ENCODE results near the gene MANBA. TPM values are rescaled to one million over a fixed set of nuclear protein-coding genes. Genes with fewer than 3 reads are reported as not detected.

MANBA gene
- total RNA-seq, 2 experiments from 2014 or later = 9.8 to 11.0 TPM

DNA sequence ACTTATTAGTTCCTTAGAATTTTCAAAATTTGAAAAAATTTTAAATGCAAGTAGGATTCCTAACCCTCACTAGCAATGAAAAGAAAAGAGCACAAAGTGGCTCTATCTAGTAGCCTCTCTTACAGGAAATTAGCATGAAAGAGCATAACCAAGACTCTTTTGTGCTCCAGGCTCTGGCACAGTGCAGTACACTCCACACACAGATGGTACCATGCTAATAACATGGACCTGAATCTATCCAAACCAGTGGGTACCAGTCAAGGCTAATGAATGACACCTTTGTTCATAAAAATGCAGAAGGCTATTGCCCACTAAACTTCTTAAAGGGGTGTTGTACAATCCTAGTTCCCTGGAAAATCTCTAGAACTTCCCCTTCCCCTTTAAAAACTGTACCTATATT is 119.0 kb downstream of the MANBA start:
- no peak for DNase-seq
- intact Hi-C loops (cut with micrococcal nuclease) = no loop called here
- H3K9me3 Mint-ChIP-seq = no peaks in the 10 kb centered on the region
- H3K27ac Mint-ChIP-seq = no peak overlapping the region
- no peaks in the 10 kb centered on the region for H3K27me3 Mint-ChIP-seq (ENCODE audit: low read depth)
- CTCF ChIA-PET = no interaction called here
- no peak overlapping the region for H3K4me3 Mint-ChIP-seq
- H3K36me3 Mint-ChIP-seq (ENCODE audit: low read depth) = peaks cover 9% of the 10 kb centered on the region
- peaks cover 40% of the 10 kb centered on the region for H3K4me1 Mint-ChIP-seq (ENCODE audit: low read depth)

- Mint-ChIP-seq H3K36me3 (ENCODE audit: low read depth) (peaks cover 9% of the 10 kb centered on the region), H3K27me3 (ENCODE audit: low read depth) (no peaks in the 10 kb centered on the region), H3K4me3 (no peak overlapping the region), H3K27ac (no peak overlapping the region), H3K4me1 (ENCODE audit: low read depth) (peaks cover 33% of the 10 kb centered on the region), H3K9me3 (no peaks in the 10 kb centered on the region)
- DNase-seq = no peak
- intact Hi-C loops (cut with micrococcal nuclease) = no loop called here
- CTCF ChIA-PET = interaction anchor here (1.0 kb wide), 1 partner anchor 367 kb away, joined by 3 read pairs; no protein-coding TSS in a partner anchor
Observed at GRCh38 chr4:102640669-102641068, 120.1 kb downstream of the MANBA start.

GRCh38 chr4:102639598-102639997 is 121.2 kb downstream of the MANBA start:
- Mint-ChIP-seq H3K36me3 (ENCODE audit: low read depth) (peaks cover 9% of the 10 kb centered on the region), H3K4me1 (ENCODE audit: low read depth) (peaks cover 33% of the 10 kb centered on the region), H3K4me3 (peak overlapping the region; percentile 75), H3K9me3 (no peaks in the 10 kb centered on the region), H3K27ac (peak overlapping the region; percentile 77), H3K27me3 (ENCODE audit: low read depth) (no peaks in the 10 kb centered on the region)
- peak; percentile 61 for DNase-seq
- CTCF ChIA-PET = no interaction called here
- intact Hi-C loops (cut with micrococcal nuclease) = no loop called here

DNA sequence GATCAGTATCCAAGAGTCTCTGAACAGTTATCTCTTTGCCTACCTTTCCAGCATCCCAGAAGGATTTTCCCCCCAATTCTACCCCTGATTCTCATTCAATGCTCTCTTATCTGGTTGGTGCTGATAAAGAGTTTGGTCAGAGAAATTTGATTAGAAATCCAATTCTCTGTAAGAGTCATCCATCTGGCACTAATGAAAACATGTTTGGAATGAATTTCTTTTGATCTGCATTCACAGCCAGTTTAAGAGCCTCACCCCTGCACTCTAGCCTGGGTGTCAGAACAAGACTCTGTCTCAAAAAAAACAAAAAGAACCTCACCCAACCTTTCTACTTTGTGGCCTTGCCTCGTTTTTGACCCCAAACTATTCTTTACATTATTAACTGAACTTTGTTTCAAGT is 122.1 kb downstream of the MANBA start:
- DNase-seq = no peak
- no peak overlapping the region for H3K4me3 Mint-ChIP-seq
- no peaks in the 10 kb centered on the region for H3K9me3 Mint-ChIP-seq
- no peak overlapping the region for H3K27ac Mint-ChIP-seq
- intact Hi-C loops (cut with micrococcal nuclease) = no loop called here
- CTCF ChIA-PET = no interaction called here
- peaks cover 33% of the 10 kb centered on the region for H3K4me1 Mint-ChIP-seq (ENCODE audit: low read depth)
- H3K36me3 Mint-ChIP-seq (ENCODE audit: low read depth) = peaks cover 6% of the 10 kb centered on the region
- H3K27me3 Mint-ChIP-seq (ENCODE audit: low read depth) = no peaks in the 10 kb centered on the region

- peaks cover 6% of the 10 kb centered on the region for H3K36me3 Mint-ChIP-seq (ENCODE audit: low read depth)
- CTCF ChIA-PET = interaction anchor here (0.7 to 1.4 kb wide), 2 partner anchors 10 to 26 kb away, joined by 3 read pairs; no protein-coding TSS in a partner anchor
- no peaks in the 10 kb centered on the region for H3K9me3 Mint-ChIP-seq
- H3K4me1 Mint-ChIP-seq (ENCODE audit: low read depth) = peaks cover 34% of the 10 kb centered on the region
- intact Hi-C loops (cut with micrococcal nuclease) = no loop called here
- H3K27ac Mint-ChIP-seq = no peak overlapping the region
- DNase-seq = no peak
- H3K4me3 Mint-ChIP-seq = no peak overlapping the region
- no peaks in the 10 kb centered on the region for H3K27me3 Mint-ChIP-seq (ENCODE audit: low read depth)
Observed at GRCh38 chr4:102637391-102637790, 123.4 kb downstream of the MANBA start.

DNA sequence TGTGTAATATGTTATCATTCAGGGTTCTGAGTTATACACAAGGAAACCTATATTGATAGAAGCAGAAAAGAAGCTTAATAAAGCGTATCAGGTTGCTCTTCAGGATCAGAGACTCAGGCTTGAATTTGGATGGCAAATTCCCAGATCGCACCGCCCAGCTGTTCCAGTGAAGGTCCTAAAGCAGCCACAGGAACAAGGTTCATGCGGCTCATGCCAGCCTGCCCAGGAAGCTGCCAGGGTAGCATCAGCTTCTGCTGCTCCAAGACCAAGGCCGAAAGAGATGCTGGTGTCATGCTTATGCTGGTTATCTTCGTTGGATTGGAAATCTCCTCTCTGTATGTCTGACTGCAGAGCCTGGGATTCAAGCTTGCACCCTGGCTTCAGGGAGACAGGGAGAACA is 127.7 kb downstream of the MANBA start:
- no peak for DNase-seq
- Mint-ChIP-seq H3K27ac (no peak overlapping the region), H3K27me3 (ENCODE audit: low read depth) (no peaks in the 10 kb centered on the region), H3K4me1 (ENCODE audit: low read depth) (peaks cover 52% of the 10 kb centered on the region), H3K4me3 (no peak overlapping the region), H3K9me3 (no peaks in the 10 kb centered on the region), H3K36me3 (ENCODE audit: low read depth) (peaks cover 7% of the 10 kb centered on the region)
- intact Hi-C loops (cut with micrococcal nuclease) = no loop called here
- CTCF ChIA-PET = interaction anchor here (1.3 kb wide), 1 partner anchor 185 kb away, joined by 3 read pairs; no protein-coding TSS in a partner anchor

GRCh38 chr4:102632241-102633065 is 128.3 kb downstream of the MANBA start:
- Mint-ChIP-seq H3K4me3 (no peak overlapping the region), H3K36me3 (ENCODE audit: low read depth) (peaks cover 7% of the 10 kb centered on the region), H3K27ac (no peak overlapping the region), H3K9me3 (no peaks in the 10 kb centered on the region), H3K27me3 (ENCODE audit: low read depth) (no peaks in the 10 kb centered on the region), H3K4me1 (ENCODE audit: low read depth) (peaks cover 52% of the 10 kb centered on the region)
- intact Hi-C loops (cut with micrococcal nuclease) = no loop called here
- no peak for DNase-seq
- CTCF ChIA-PET = interaction anchor here (0.6 to 1.3 kb wide), 2 partner anchors 128 to 184 kb away, joined by 3 to 5 read pairs; no protein-coding TSS in a partner anchor

- DNase-seq = no peak
- H3K36me3 Mint-ChIP-seq (ENCODE audit: low read depth) = peaks cover 7% of the 10 kb centered on the region
- H3K27me3 Mint-ChIP-seq (ENCODE audit: low read depth) = no peaks in the 10 kb centered on the region
- CTCF ChIA-PET = interaction anchor here (1.0 kb wide), 1 partner anchor 376 kb away, joined by 3 read pairs; no protein-coding TSS in a partner anchor
- no peak overlapping the region for H3K27ac Mint-ChIP-seq
- intact Hi-C loops (cut with micrococcal nuclease) = loop anchor here (2.0 kb wide), 1 partner anchor 237 kb away; the partner anchor contains the start of gene CISD2
- no peaks in the 10 kb centered on the region for H3K9me3 Mint-ChIP-seq
- H3K4me3 Mint-ChIP-seq = no peak overlapping the region
- H3K4me1 Mint-ChIP-seq (ENCODE audit: low read depth) = peaks cover 58% of the 10 kb centered on the region
Observed at GRCh38 chr4:102631616-102632015, 129.2 kb downstream of the MANBA start.

- no peaks in the 10 kb centered on the region for H3K27me3 Mint-ChIP-seq (ENCODE audit: low read depth)
- peaks cover 70% of the 10 kb centered on the region for H3K4me1 Mint-ChIP-seq (ENCODE audit: low read depth)
- peak; percentile 53 for DNase-seq
- no peak overlapping the region for H3K4me3 Mint-ChIP-seq
- CTCF ChIA-PET = interaction anchor here (1.1 kb wide), 1 partner anchor 11 kb away, joined by 3 read pairs; no protein-coding TSS in a partner anchor
- H3K9me3 Mint-ChIP-seq = no peaks in the 10 kb centered on the region
- H3K27ac Mint-ChIP-seq = no peak overlapping the region
- intact Hi-C loops (cut with micrococcal nuclease) = loop anchor here (1.0 to 10.0 kb wide), 4 partner anchors 131 to 1305 kb away; partner anchors contain the start of genes CISD2, MANBA and SLC9B2
- H3K36me3 Mint-ChIP-seq (ENCODE audit: low read depth) = peaks cover 7% of the 10 kb centered on the region
Observed at GRCh38 chr4:102629673-102630072, 131.1 kb downstream of the MANBA start.

DNA sequence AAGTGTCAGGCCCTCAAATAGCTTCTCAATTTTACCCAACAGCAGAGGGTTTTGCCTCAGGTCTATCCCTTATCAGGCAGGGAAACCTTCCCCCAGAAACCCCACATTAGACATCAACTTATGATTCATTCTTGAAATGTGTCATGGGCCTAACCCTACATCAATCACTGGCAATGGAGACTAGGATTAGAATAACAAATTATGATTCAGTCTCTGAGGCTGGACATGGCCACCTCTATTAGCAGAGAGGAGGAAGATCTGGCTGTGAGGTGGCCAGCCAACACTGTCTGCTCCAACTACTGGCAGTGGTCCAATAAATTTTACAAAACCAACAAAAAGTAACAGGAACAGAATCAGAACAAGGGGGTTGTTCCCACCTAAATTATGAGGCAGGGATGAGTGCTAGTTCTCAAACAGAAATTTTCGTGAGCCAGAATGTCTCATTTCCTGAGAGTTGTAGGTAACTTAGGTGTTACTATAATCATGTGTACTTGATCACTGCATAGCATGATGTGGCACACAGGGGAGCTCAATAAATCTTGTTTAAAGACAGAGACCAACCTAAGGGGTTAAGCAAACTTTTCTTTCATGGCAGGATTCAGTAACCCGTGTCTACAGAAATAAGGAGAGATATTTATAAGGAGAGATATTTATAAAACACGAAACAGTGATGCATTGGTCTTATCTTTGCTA is 132.8 kb downstream of the MANBA start:
- H3K9me3 Mint-ChIP-seq = no peaks in the 10 kb centered on the region
- H3K27me3 Mint-ChIP-seq (ENCODE audit: low read depth) = no peaks in the 10 kb centered on the region
- H3K4me1 Mint-ChIP-seq (ENCODE audit: low read depth) = peaks cover 75% of the 10 kb centered on the region
- H3K36me3 Mint-ChIP-seq (ENCODE audit: low read depth) = peaks cover 7% of the 10 kb centered on the region
- intact Hi-C loops (cut with micrococcal nuclease) = loop anchor here (1.0 to 10.0 kb wide), 9 partner anchors 15 to 1307 kb away; partner anchors contain the start of gene SLC9B2
- H3K4me3 Mint-ChIP-seq = peak overlapping the region; percentile 22
- peak; percentile 62 for DNase-seq
- peak overlapping the region; percentile 54 for H3K27ac Mint-ChIP-seq
- CTCF ChIA-PET = interaction anchor here (0.6 to 2.4 kb wide), 14 partner anchors 15 to 464 kb away, joined by 3 to 10 read pairs (median 4); no protein-coding TSS in a partner anchor

DNA sequence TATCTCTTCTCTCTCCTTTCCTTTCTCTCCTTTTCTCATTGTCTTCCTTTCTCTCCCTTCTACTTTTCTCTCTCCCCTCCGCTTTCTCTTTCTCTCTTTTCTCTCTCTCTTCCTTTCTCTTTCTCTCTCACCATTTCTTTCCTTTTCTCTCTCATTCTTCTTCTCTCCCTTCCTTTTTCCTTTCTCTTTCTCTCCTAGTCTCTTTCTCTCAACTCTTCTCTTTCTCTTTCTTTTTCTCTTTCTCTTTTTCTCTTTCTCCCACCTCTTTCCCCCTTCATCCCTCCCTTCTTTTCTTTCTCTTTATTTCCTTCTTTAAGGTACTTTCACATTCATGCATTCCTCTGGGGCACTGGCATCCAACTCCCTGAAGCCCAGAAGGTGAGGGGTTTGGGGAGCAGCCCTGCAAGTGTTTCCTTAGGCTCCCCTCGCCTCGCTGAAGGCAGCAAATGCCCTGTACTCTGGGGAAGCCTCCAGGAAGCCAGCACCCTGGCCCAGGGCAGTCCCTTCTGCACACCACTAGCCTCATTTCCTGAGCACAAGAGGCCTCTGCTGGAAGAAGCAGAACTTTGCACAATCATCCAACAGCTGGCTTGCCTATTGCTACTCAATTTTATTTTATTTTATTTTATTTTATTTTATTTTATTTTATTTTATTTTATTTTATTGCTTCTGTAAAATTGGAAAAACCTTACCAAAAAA is 135.4 kb downstream of the MANBA start:
- CTCF ChIA-PET = interaction anchor here (0.6 to 2.6 kb wide), 25 partner anchors 8 to 1406 kb away, joined by 3 to 10 read pairs (median 4); partner anchors contain the start of gene SLC39A8
- DNase-seq = peak; percentile 85
- Mint-ChIP-seq H3K4me1 (ENCODE audit: low read depth) (peaks cover 61% of the 10 kb centered on the region), H3K36me3 (ENCODE audit: low read depth) (no peaks in the 10 kb centered on the region), H3K27me3 (ENCODE audit: low read depth) (no peaks in the 10 kb centered on the region), H3K4me3 (peak overlapping the region; percentile 64), H3K27ac (peak overlapping the region; percentile 73), H3K9me3 (no peaks in the 10 kb centered on the region)
- intact Hi-C loops (cut with micrococcal nuclease) = loop anchor here (1.0 to 10.0 kb wide), 8 partner anchors 176 to 1309 kb away; partner anchors contain the start of genes BDH2, SLC39A8 and SLC9B2
